Activated B cell treated with CpG ODN at 0.5 μM for 24 hours (primary cell): ENCODE measurements around the gene HENMT1. TPM values are rescaled to one million over a fixed set of nuclear protein-coding genes. Genes with fewer than 3 reads are reported as not detected.
"Not testable (repeated sequence)": the region's sequence is repeated elsewhere in the genome, so short reads cannot be mapped to it uniquely, and the experiment has no call there.

Experiments
- ATAC-seq: fragments of 200-7000 bp; cut with Tn5 transposase; one replicate; pipeline ENCODE4 v1.10.0; 2021; ENCODE audit warnings: low read depth, mild to moderate bottlenecking, moderate library complexity
- CTCF ChIA-PET: fragments of 350-600 bp; sonication (Branson Sonifier 250); formaldehyde crosslinking; loops from one replicate; lab custom pipeline; 2021; ENCODE audit warnings: antibody characterized with exemption; lab: Charles Lee
- POLR2A ChIA-PET: fragments of 350-600 bp; sonication (Branson Sonifier 250); formaldehyde crosslinking; loops from one replicate; lab custom pipeline; 2021; ENCODE audit warnings: antibody characterized with exemption; lab: Charles Lee
- DNase-seq: peaks from one replicate; pipeline ENCODE4 v3.0.0; 2022
- H3K27ac Mint-ChIP-seq: one replicate; pipeline ENCODE4 v1.8.0; 2020; ENCODE audit warnings: mixed read lengths
- H3K27me3 Mint-ChIP-seq: one replicate; pipeline ENCODE4 v1.8.0; 2021; ENCODE audit warnings: mixed read lengths
- H3K36me3 Mint-ChIP-seq: one replicate; pipeline ENCODE4 v1.8.0; 2021; ENCODE audit warnings: low read depth, mixed read lengths
- H3K4me1 Mint-ChIP-seq: one replicate; pipeline ENCODE4 v1.8.0; 2021; ENCODE audit warnings: mixed read lengths
- H3K4me3 Mint-ChIP-seq: one replicate; pipeline ENCODE4 v1.8.0; 2020; ENCODE audit warnings: mild to moderate bottlenecking, mixed read lengths
- H3K9me3 Mint-ChIP-seq: one replicate; pipeline ENCODE4 v1.8.0; 2020; ENCODE audit warnings: mixed read lengths
- intact Hi-C: fragments of 100-400 bp; cut with micrococcal nuclease; formaldehyde crosslinking; loops from one replicate; pipeline ENCODE4 v1.15.1; 2024
- total RNA-seq: library from RNA; stranded (reverse); gene quantifications from 2 replicates; pipeline ENCODE4 v1.2.3, GENCODE V29; 2022
- TF ChIP-seq, protein P1 (sequence below): fragments of 200-600 bp; IDR thresholded peaks from one replicate; pipeline ENCODE4 v1.8.0; 2022; ENCODE audit warnings: antibody characterized with exemption, mild to moderate bottlenecking

HENMT1 gene
- total RNA-seq, 1 donor from 2014 or later, result 6.1 TPM

- TF ChIP-seq, protein P1, sequence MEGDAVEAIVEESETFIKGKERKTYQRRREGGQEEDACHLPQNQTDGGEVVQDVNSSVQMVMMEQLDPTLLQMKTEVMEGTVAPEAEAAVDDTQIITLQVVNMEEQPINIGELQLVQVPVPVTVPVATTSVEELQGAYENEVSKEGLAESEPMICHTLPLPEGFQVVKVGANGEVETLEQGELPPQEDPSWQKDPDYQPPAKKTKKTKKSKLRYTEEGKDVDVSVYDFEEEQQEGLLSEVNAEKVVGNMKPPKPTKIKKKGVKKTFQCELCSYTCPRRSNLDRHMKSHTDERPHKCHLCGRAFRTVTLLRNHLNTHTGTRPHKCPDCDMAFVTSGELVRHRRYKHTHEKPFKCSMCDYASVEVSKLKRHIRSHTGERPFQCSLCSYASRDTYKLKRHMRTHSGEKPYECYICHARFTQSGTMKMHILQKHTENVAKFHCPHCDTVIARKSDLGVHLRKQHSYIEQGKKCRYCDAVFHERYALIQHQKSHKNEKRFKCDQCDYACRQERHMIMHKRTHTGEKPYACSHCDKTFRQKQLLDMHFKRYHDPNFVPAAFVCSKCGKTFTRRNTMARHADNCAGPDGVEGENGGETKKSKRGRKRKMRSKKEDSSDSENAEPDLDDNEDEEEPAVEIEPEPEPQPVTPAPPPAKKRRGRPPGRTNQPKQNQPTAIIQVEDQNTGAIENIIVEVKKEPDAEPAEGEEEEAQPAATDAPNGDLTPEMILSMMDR, result no peak
- no peak for ATAC-seq
- DNase-seq, result no peak
- intact Hi-C loops, result no loop called here
- ChIA-PET POLR2A (no interaction called here), CTCF (no interaction called here)
- Mint-ChIP-seq H3K27ac (no peak overlapping the region), H3K4me1 (no peaks in the 10 kb centered on the region), H3K36me3 (no peaks in the 10 kb centered on the region), H3K4me3 (no peak overlapping the region), H3K9me3 (no peaks in the 10 kb centered on the region), H3K27me3 (peaks cover 12% of the 10 kb centered on the region)
Measured at GRCh38 chr1:108670131-108670773, 9.4 kb upstream of the HENMT1 start.

DNA sequence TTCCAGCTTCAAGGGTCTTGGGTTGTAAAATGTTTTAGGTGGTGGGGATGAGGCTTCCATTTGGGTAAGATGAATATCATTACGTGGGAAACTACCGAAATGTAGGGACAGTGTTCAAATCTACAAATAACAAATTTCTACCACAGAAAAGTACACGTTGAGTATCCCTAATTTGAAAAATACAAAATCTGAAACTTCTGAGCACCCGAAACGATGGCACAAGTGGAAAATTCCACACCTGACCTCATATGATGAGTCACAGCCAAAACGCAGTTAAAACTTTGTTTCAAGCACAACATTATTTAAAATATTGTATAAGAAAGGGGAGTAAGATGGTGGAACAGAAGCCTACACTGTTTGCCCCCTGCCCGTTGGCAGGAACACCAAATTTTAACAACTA is 8.8 kb upstream of the HENMT1 start:
- no peaks in the 10 kb centered on the region for H3K4me1 Mint-ChIP-seq
- ChIA-PET CTCF (no interaction called here), POLR2A (no interaction called here)
- H3K4me3 Mint-ChIP-seq, result no peak overlapping the region
- TF ChIP-seq, protein P1, result no peak
- no peaks in the 10 kb centered on the region for H3K9me3 Mint-ChIP-seq
- peaks cover 12% of the 10 kb centered on the region for H3K27me3 Mint-ChIP-seq
- DNase-seq (no peak), ATAC-seq (no peak)
- intact Hi-C loops, result no loop called here
- H3K36me3 Mint-ChIP-seq, result no peaks in the 10 kb centered on the region
- H3K27ac Mint-ChIP-seq, result no peak overlapping the region

DNA sequence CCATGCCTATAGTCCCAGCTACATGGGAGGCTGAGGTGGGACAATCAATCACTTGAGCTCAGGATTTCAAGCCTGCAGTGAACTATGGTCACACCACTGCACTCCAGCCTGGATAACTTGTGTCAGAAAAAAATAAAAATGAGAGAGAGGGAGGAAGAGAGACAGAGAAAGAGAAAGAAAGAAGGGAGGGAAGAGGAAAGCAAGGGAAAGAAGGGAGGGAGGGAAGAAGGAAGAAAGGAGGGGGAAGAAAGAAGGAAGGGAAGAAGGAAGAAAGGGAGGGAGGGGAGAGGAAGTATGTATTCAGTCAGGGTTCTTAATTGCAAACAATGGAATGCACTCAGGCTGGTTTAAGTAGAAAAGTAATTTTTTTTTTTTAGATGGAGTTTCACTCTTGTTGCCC is 7.9 kb upstream of the HENMT1 start:
- ChIA-PET POLR2A (no interaction called here), CTCF (no interaction called here)
- no peak overlapping the region for H3K4me3 Mint-ChIP-seq
- no peaks in the 10 kb centered on the region for H3K9me3 Mint-ChIP-seq
- intact Hi-C loops, result no loop called here
- TF ChIP-seq, protein P1, result no peak
- ATAC-seq (no peak), DNase-seq (no peak)
- H3K4me1 Mint-ChIP-seq, result no peaks in the 10 kb centered on the region
- H3K27ac Mint-ChIP-seq, result no peak overlapping the region
- no peaks in the 10 kb centered on the region for H3K36me3 Mint-ChIP-seq
- peaks cover 12% of the 10 kb centered on the region for H3K27me3 Mint-ChIP-seq

GRCh38 chr1:108667422-108667821 is 6.5 kb upstream of the HENMT1 start:
- H3K4me3 Mint-ChIP-seq, H3K27ac Mint-ChIP-seq, H3K4me1 Mint-ChIP-seq, intact Hi-C loops, ATAC-seq, DNase-seq, H3K9me3 Mint-ChIP-seq, H3K36me3 Mint-ChIP-seq, CTCF ChIA-PET: not testable (repeated sequence)
- H3K27me3 Mint-ChIP-seq, result peaks cover 10% of the 10 kb centered on the region
- POLR2A ChIA-PET, result interaction anchor here (1.2 kb wide), 1 partner anchor 25 kb away, joined by 6 read pairs; the partner anchor contains the start of gene PRPF38B

DNA sequence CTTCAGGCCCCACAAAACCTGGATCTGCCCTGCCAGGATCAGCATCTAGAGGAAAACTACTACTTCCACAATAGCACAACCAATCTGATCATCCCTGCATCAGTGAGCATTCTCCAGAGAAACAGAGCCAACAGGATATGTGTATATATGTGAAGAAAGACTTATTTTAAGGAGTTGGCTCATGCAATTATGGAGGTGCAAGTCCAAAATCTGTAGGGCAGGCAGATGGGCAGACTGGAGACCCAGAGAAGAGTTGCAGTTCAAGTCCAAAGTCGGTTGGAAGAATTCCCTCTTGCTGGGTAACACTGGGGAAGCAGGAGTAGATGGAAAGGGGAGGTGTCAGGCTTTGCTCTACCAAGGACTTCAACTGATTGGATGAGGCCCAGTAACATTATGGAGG is 4.9 kb upstream of the HENMT1 start:
- no peak for DNase-seq
- TF ChIP-seq, protein P1, result no peak
- Mint-ChIP-seq H3K4me3 (no peak overlapping the region), H3K4me1 (peaks cover 12% of the 10 kb centered on the region), H3K36me3 (no peaks in the 10 kb centered on the region), H3K9me3 (no peaks in the 10 kb centered on the region), H3K27ac (no peak overlapping the region), H3K27me3 (peaks cover 9% of the 10 kb centered on the region)
- CTCF ChIA-PET, result no interaction called here
- POLR2A ChIA-PET, result interaction anchor here (0.7 to 1.3 kb wide), 2 partner anchors 26 to 57 kb away, joined by 3 read pairs; partner anchors contain the start of gene PRPF38B
- intact Hi-C loops, result no loop called here
- ATAC-seq, result no peak
